ENCODE data around the gene HCN2.

GRCh38 chr19:593505-593904, 3.8 kb downstream of the HCN2 start:
- TF ChIP-seq EZH2 (IDR thresholded peaks at IDR 0.05), result no peak
- no peak for TF ChIP-seq POLR2AphosphoS5 (IDR thresholded peaks at IDR 0.05; ENCODE audit: borderline replicate concordance, low read depth, low read length)

Measured in SK-N-MC (cell line).